HG03103 (cell line): ENCODE measurements around the gene CTSH.

Source experiments
- ATAC-seq: cut with Tn5 transposase; IDR thresholded peaks from one replicate; pipeline ENCODE4 v1.9.1; 2021; ENCODE audit warnings: low read depth; ENCODE audit not compliant: unreplicated experiment

The CTSH gene, protein sequence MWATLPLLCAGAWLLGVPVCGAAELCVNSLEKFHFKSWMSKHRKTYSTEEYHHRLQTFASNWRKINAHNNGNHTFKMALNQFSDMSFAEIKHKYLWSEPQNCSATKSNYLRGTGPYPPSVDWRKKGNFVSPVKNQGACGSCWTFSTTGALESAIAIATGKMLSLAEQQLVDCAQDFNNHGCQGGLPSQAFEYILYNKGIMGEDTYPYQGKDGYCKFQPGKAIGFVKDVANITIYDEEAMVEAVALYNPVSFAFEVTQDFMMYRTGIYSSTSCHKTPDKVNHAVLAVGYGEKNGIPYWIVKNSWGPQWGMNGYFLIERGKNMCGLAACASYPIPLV

DNA sequence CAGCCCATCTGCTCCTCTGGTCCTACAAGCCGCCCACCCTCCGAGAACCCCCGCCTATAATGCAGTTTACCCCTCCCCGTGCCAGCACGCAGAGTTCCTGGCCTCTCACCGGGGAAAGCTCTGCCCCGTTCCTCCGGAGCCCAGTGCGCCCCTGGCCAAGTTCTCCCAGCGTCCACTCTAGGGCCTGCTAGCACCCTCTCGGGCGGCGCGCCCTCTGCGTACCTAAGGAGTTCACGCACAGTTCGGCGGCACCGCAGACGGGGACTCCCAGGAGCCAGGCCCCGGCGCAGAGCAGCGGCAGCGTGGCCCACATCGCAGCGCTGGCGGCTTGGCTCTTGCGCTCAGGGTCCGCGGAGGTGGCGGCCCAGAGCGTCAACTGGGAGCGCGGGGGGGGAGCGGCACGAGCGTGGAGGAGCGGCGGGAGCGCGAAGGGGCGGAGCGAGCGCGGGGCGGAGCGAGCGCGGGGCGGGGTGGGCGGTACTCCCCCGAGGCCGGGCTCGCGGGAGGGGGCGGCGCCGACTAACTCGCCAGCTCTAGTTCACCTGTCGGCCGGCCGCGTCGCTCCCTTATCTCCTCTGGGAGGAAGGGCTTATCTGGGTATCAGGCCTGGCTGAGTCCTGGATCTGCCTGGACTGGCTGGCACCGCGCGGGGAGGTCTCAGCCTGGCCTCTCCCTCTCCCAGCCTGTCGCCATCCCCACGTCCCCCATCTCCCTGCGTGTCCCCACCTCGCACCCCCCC is at the start of gene CTSH:
Gene CTSH, minus strand, starts transcription at position 378 of the 739 bp plus-strand sequence. Its CDS starts 65 bp downstream, at position 313.
- ATAC-seq: peak; percentile 46

DNA sequence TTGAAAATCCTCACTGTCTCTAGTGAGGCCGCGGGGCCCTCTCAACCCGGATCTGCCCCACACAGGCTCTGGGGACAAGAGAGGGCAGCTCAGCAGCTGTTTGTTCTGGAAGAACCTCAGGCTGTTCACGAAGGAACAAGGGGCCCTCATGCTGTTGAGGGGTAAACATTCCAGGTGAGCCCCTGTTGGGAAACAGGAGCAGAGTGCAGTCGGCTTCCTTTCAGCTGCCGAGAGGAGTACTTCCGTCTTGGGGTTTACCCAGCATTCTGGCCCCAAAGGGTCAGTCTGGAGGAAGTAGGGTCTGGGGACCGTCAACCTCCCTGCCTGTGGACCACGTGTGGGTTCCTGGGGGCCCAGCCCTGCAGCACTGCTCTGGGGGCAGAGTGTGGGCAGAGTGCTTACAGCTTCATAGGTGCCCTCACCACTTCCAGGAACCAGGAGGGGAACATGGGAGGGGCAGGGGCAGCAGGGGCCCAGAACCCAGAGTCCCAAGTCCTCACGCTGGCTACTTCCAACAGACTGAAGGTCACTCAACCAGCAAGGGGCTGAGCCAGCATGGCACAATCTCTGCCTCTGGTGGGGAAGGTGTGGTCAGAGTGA is 49.2 kb upstream of the CTSH start:
- ATAC-seq: no peak

DNA sequence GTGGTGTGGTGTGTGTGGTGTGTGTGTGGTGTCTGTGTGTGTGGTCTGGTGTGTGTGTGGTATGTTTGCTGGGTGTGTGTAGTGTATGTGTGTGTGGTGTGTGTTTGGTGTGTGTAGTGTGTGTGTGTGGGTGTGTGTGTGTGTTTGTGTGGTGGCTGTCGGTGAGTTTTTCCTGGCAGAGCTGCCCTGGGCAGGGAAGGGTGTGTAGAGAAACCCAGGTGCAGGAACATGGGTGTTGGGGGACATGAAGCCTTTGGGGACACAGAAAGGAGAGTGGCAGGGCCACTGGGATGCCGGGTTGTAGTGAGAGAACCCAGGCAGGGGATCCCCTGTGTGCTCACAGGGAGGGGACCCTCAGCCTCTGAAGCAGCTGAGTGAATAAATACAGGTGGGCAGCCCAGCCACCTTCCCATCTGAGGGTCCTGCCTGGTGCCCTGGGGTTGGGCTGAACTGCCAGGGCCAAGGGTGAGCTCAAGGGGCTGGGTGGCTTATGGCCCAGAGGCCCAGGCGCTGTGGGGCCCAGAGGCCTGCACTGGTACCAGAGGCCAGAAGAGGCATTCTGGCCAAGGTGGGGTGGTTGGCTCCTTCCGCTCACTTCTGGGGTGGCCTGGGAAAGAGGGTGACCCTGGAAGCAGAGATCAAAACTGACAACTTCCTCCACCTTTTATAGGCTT is 48.5 kb upstream of the CTSH start:
- no peak for ATAC-seq

DNA sequence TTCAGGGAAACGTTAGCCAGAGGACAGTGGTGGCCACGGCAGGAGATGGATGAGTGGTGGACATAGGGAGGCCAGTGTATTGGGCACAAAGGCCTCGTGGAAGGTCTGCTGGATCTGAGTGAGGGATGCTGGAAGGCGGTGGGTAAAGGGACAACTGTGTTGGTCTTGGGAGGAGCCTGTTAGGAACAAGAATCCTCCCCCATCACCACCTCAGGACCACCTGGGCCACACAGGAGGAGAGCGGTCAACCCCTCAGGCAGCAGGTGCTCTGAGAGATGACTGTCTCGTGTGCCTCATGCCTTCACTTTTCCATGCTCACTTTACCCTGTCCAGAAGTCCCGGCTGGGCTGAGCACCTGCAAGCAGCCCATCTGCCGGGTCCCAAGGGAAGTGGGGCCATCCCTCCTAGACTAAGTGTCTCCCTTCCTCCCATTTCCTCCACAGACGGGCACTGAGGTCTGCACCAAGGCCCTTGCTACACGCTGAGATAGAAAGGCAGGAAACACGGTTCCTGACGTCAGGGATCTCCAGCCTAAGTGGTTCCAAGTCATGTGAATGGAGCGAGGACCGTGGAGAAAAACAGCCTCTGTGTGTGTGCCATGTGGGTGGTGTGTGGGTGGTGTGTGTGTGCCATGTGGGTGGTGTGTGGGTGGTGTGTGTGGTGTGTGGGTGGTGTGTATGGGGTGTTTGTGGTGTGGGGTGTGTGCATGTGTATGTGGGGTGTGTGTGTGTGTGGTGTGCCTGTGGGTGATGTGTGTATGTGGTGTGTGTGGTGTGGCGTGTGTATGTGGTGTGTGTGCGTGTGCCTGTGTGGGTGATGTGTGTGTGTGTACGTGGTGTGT is 47.8 kb upstream of the CTSH start:
- ATAC-seq: no peak

DNA sequence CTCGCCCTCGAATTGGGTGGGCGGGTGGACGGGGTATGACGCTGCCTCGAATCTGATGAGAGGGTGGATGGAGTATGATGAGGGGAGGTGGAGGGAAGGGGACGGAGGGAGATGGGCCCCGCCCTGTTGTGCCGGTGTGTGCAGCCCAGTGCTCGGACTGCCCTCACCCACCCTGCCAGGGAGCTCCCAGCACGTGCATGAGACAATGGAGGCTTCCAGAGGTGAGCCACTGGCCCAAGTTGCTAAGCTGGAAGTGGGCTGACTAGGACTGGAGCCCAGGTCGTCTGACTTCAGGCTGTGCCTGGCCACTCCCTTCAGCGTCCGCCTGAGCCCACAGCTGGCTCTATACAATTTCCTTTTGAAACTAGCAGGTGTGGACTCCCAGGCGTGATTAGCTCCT is 47.0 kb upstream of the CTSH start:
- no peak for ATAC-seq

DNA sequence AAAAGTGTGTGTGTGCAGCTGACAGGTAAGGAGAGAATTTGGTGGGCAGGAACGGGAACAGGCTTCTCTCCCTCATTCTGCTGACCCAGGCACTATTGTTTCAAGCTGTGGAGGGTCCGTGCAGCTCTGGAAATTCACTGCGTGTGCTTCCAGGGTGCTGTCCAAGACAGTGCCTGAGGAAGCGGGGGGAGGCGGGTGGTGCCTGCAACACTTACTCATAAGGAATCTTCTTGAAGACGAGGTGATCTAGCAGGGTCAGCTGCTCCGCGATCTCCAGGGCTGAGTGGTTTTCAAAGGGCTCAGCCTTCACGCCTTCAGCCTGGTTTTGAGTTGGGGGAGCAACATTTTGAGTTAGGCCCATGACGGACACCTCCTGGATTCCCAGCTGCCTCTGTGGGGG is 46.6 kb upstream of the CTSH start:
- ATAC-seq: no peak

DNA sequence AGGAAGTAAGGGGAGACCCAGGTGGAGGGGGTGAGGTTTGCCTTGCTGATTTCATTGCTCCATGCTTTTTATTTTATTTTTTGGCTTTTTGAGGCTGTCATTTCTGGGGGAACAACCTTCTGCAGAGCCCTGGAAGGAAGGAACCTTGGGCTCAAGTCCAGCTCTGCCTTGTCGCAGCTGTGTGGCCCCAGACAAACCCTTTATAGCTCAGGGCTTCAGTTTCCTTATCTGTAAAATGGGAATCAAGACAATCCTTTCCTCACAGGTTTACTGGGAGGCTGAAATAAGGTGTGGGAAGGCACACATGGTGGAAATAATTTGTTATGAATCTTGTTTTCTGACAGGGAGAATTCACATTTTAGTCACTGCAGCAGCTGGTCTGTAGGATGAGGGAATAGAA is 45.4 kb upstream of the CTSH start:
- ATAC-seq: no peak

DNA sequence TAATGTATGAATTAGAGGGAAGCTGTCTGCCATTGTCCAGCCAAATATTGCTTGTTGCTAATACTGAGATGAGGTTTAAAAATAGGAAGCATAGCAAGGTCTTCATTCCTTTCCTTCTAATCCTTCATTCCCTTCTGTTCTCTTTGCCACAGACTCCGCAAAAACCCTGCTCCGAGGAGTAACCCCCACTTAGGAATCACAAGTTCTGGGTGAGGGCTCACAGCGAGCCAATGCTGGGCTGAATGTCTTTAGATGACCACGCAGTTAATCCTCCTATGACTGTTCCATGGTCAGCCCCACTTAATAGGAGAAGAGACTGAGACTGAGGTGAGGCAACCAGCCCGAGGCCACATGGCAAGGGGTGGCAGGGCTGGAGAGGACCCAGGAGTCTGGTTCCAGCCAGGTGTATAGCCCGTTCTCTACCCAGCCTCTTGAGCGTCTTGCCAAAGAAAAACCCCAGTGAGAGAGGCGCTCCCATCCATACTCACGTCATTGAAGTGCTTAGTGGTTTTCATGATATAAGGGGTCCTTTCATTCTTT is 44.9 kb upstream of the CTSH start:
- no peak for ATAC-seq

DNA sequence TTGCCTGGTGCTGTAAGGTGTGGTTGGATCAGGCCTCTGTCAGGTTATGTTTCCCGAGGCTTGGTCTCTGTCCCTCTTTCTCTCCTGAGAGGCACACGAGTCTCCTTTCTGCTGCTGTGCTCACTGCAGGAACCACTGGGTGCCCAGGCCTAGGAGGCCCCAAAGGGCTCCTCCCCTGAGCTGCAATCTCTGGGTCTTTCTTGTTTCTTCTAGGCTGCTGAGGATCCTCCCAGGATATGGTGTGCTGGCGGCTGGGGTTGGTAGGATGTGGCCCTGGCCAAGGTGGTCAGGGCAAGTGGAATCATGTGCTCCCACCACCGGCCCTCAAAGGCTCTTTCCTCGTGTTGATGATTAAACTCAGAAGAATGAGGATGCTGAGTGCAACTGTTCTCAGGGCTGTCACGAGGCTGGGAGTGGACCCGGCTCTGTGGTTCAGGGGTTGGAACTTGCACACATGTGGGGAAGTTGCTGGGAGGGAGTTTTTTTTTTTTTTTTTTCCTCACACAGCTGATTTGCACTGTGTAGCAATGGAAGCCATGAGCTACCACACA is 43.6 kb upstream of the CTSH start:
- no peak for ATAC-seq

DNA sequence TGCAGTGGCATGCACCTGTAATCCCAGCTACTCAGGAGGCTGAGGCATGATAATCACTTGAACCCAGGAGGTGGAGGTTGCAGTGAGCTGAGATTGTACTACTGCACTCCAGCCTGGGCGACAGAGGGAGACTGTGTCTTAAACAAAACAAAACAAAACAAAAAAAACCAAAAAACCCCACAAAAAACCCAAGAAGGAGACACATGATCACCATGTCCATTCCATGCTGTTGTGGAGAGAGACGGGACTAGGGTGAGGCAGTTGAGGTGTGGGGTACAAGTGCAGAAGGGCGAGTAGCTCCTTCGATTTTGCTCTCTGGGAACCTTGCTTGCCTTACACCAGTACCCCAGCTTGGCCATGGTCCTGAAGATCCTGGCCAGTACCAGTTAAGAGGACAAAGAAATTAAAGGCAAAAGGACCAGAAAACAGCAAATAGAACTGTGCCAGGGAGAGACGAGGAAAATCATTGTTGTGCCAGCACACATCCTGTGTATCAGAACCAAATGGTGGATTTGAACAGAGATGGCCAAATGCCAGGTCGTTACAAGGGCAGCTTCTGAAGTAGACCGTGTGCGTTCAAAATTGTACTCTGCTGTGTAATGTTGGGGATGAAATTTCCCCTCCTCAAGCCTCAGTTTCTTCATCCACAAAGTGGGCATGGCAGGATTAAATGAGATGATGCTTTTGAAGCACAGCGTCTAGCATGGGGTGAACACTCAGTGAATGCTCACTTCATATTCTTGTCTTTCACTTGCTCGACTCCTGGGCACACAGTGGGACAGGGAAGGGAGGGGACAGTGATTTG is 42.9 kb upstream of the CTSH start:
- no peak for ATAC-seq

DNA sequence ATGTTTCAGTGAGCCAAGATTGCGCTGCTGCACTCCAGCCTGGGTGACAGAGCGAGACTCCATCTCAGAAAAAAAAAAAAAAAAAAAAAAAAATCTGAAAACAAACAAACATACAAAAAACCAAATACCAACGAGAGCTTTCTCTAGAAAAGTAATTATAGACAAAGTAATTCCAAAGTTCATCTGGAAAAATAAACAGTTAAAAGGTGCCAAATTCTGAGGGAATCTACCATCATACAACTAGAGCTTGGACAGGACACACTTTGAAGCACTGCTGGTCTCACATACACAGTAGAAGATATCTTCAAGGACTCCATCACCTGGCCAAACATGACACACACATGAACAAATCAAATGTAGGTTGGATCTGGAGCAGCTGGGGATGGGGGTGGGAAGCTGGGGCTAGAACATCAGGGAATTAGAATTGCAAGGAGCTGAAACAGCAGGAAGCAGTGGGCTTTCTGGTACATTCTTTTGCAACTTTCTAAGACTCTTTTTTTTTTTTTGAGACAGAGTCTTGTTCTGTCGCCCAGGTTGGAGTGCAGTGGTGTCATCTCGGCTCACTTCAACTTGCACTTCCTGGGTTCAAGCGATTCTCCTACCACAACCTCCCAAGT is 41.1 kb upstream of the CTSH start:
- ATAC-seq: no peak

DNA sequence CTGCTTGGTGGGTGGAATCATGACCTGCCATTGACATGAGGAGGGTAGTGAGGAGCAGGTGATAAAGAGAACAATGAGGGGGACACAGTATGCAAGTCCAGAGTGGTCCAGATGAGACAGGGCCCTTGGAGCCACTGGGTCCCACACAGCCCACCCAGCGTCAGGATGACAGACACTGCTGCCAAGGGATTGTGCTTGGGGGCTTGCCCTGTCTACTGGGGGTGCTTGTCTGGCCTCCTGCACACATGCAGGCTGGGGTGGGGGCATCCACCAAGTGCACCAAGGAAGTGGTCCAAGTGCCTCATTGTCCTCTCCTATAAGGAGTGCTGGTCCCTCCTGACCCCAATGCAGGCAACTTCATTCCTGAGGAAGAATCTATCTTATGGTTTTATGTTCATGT is 39.2 kb upstream of the CTSH start:
- ATAC-seq: no peak

DNA sequence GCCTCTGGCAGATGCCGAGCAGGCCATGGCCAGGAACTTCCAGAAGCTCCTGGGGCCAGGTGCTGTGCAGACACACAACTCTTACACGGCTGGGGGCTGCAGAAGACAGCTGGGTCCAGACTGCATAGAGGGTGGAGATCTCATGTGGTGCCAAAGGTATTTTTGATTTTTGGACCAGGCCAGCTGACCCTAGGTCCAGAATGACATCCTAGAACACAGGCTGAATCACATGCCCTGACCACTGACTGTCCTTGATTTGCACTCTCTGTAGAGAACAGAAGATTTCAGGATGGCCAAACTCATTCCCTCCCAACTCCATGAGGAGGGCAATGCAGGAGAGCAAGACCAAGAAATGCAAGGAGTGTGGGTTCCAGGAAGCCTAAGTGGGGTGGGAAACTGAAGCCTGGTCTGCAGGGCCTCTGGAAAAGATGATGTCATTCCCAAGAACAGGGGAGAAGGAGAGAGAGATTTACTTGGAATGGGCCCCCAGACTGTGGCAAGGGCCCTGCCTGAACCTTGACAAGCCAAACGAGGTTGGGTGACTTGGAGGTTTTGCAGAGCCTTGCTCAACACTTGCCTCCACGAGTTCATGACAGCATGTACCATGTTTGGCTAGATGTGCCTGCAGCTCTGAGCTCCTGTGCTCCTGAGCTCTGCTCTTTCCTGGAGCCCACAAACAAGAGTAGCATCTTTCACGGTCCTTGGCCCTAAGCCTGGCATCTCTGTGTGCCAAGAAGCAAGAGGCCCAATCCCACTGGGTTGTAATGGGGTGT is 38.5 kb upstream of the CTSH start:
- ATAC-seq: no peak

DNA sequence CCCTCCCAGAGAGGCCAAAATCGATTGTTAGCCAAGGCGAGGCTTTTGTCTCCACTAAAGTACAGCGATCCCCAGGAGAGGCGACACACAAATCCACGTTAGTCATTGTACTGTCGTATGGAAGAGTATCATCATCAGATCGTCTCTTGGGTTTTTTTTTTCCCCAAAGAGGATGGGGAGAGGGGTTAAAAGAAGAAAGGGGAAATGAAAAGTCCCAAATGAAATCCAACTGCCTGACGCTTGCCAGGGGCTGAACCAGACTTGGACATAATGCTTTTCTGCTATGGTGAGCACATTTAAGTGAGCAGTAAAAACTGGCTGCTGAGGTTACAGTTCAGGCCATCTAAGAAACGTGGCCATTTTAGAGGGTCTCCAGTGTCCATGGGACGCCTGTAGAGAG is 37.9 kb upstream of the CTSH start:
- ATAC-seq: no peak

DNA sequence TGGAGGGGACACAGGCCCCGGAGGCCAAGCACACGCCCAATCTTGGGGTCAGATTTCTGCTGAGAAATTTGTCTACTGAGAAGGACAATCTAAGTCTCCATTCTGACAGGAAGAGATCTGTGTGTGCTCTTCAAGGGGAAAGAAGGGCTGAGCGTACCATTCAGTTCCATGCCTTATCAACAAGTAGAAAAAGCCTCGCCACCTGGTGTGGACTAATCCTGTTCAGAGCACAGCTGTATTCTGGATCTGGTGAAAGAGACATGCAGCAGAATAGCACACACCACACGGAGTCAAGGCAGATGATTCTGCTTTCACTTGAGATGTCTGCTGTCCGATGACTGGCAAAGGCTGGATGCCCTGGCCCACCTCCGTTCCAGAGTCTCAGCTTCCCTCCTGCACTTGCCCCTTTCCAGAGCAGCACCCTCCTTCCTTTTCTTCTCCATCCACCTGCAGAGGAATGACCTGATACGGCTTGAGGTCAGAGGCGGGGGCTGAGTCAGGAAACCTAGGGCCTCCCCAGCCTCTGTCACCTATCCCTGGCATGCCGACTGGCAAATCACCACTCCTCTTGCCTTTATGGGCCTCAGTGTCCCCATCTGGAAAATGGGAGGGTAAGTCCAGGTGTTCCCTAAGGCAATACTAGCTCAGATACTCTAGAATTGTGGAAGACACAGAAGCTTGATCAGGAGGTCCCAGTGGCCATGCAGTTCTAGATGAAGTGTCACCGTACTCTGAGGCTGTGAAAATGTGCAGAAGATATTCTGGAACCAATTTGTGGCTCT is 36.9 kb upstream of the CTSH start:
- ATAC-seq: no peak

DNA sequence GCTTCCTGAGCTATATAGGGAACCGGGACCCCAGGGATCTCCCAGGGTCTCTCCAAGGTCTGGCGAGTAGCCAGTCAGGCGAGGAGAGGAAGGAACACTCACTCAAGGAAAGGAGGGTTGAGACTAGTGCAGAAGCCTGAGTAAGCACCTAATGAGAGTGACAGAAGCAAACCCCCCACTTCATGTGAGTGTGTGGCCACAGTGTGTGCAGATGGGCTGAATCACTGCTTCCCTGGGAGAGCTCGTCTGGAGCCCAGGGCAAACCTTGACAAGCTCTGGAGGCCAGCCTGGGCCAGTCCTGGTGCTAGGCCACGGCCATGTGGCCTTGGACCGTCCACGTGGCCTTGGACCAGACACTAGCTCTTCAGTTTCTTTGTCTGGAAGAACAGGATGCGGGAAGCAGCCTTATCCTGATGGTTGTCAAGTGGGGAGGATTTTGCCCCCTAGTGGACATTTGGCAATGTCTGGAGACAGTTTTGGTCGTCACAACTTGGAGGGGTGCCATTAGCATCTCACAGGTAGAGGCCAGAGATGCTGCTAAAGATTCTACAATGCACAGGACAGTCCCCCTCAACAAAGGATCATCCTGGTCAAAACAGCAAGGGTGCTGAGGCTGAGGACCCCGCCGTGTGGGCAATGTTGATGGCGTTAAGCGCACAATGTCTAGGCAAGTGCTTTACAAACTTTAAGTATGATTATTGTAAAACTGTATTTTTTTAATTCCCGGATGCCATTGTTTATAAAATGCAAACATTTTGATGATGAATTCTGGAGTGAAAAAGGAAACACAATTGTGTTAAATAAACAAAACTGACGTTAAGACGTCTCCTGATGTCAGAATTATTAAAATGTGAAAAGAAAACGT is 34.8 kb upstream of the CTSH start:
- no peak for ATAC-seq
